Activated CD4-positive, alpha-beta T cell treated with anti-CD3 and anti-CD28 coated beads for 1 hour (primary cell): Measurements from ENCODE around the gene SCGB3A2.

ENCODE experiments used
- DNase-seq: peaks from one replicate; pipeline ENCODE4 v3.0.0-alpha.2; 2020

Gene SCGB3A2

GRCh38 chr5:147911427-147911826 is 32.9 kb downstream of the SCGB3A2 start:
- DNase-seq: no peak

GRCh38 chr5:147912011-147912410 is 33.5 kb downstream of the SCGB3A2 start:
- DNase-seq: no peak

GRCh38 chr5:147913786-147914185 is 35.3 kb downstream of the SCGB3A2 start:
- no peak for DNase-seq

- DNase-seq: no peak
Observed at GRCh38 chr5:147918101-147918685, 39.7 kb downstream of the SCGB3A2 start.

GRCh38 chr5:147918899-147919298 is 40.4 kb downstream of the SCGB3A2 start:
- no peak for DNase-seq

GRCh38 chr5:147920420-147921030 is 42.0 kb downstream of the SCGB3A2 start:
- DNase-seq: no peak

GRCh38 chr5:147921136-147921535 is 42.6 kb downstream of the SCGB3A2 start:
- no peak for DNase-seq

GRCh38 chr5:147925020-147925419 is 46.5 kb downstream of the SCGB3A2 start:
- no peak for DNase-seq

GRCh38 chr5:147927901-147928300 is 49.4 kb downstream of the SCGB3A2 start:
- no peak for DNase-seq

GRCh38 chr5:147930769-147931168 is 52.3 kb downstream of the SCGB3A2 start:
- no peak for DNase-seq
